ENCODE results near the gene GJD4. TPM values are rescaled to one million over a fixed set of nuclear protein-coding genes. Genes with fewer than 3 reads are reported as not detected.
A peak's percentile ranks its signal among the peaks of the same experiment; 100 is the strongest.

The GJD4 gene
- total and polyA plus RNA-seq, 8 donors, result 0.11 to 0.13 TPM; not detected in 6

DNA sequence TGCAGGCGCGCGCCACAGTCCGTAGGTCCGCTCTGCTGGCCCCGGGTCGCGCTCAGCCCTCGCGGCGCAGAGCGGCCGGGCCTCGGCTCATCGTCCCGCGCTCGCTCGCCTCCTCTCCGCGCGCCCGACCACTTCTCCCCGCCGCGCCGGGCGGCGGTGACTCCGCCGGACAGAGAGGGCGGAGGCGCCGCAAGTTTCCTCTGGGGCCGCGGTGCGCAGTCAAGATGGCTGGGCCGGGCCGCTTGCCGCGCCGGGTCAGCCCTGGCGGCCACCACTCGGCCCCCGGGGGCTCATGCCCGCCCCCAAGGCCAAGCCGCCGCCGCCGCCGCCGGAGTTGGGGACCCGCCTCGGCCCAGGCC lies 36.5 kb downstream of the GJD4 start:
- H3K27me3 ChIP-seq, result peaks cover 0 to 88% of the 10 kb centered on the region in 2 donors
- intact Hi-C loops (cut with DNase I), result no loop called here

DNA sequence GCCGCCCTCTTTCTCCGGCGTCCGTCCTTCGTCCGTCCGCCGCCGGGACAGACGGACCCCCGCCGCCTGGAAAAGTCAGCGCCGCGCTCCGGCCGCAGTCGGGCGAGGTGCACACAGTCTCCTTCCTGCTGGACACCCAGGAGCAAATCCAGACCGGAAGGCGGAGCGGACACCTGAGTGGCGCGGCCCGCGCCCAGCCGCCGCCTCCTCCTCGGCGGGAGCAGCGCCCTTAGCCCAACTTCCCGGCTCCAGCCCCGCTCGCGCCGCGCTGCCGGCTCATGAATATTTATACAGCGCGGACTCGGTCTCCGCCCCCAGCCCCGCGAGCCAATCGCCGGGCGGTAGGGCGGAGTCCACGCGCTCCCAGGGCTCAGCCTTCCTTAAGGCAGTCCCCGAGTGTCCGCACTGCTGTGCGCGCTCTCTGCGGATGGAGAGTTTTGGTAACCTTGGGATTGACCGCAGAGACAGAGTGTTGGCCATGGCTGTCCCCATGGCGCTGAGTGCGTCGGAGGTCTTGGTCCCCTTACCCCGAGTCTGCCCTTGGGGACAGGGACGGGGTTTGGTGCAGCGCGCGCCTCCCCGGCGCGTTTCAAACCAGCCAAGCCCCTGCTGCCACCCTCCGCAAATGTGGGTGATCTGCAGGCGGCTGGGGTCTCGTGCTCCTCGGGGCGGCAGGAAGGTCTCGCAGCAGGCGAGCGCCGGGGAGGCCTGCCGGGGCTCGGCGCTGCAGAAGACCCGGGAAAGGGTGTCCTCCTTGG lies 37.1 kb downstream of the GJD4 start, which contains the start of gene FZD8:
FZD8 (minus strand) TSS at position 262 of the 758 bp plus-strand sequence. CDS start 867 bp downstream, outside the sequence.
- Histone ChIP-seq H3K27me3 (peaks cover 0 to 82% of the 10 kb centered on the region in 2 donors), H3K27ac (peak within 1 kb of the TSS; percentile 86 to 90), H3K4me1 (peaks cover 0 to 45% of the 10 kb centered on the region in 2 donors), H3K4me3 (peak within 1 kb of the TSS; percentile 65 to 69), H3K36me3 (no peaks in the 10 kb centered on the region), H3K9me3 (no peaks in the 10 kb centered on the region)
- ATAC-seq (peak; percentile 89), DNase-seq (peak; percentile 85 to 93 (median 92))
- intact Hi-C loops (cut with DNase I), result no loop called here
- TF ChIP-seq, protein P1, sequence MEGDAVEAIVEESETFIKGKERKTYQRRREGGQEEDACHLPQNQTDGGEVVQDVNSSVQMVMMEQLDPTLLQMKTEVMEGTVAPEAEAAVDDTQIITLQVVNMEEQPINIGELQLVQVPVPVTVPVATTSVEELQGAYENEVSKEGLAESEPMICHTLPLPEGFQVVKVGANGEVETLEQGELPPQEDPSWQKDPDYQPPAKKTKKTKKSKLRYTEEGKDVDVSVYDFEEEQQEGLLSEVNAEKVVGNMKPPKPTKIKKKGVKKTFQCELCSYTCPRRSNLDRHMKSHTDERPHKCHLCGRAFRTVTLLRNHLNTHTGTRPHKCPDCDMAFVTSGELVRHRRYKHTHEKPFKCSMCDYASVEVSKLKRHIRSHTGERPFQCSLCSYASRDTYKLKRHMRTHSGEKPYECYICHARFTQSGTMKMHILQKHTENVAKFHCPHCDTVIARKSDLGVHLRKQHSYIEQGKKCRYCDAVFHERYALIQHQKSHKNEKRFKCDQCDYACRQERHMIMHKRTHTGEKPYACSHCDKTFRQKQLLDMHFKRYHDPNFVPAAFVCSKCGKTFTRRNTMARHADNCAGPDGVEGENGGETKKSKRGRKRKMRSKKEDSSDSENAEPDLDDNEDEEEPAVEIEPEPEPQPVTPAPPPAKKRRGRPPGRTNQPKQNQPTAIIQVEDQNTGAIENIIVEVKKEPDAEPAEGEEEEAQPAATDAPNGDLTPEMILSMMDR (IDR thresholded peaks at IDR 0.05), result peak in 1 of 2 donors; percentile 5

More for the DNA sequence above, 36.5 kb downstream of the GJD4 start:
- DNase-seq (no peak), ATAC-seq (peak; percentile 11)
- TF ChIP-seq, protein P1 (IDR thresholded peaks at IDR 0.05), result no peak
- H3K36me3 ChIP-seq, result no peaks in the 10 kb centered on the region
- H3K4me1 ChIP-seq, result peaks cover 0 to 47% of the 10 kb centered on the region in 2 donors
- no peaks in the 10 kb centered on the region for H3K9me3 ChIP-seq
- H3K4me3 ChIP-seq, result peak overlapping the region; percentile 65 to 69
- H3K27ac ChIP-seq, result peak overlapping the region; percentile 86 to 90

DNA sequence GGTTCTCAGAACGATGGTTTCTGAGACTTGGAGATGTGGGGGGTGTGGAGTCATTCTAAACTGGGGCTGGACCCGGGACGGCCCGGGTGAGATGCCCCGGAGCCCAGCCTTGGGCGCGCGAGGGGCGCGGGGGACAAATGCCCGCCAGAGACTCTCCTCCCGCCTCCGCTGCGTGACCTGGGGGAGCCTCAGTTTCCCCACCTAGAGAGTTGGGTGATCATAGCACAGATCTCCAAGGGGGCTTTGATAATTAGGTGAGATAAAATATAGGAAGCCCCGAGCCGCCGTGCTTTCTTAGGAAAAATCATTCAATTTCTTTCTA lies 37.6 kb downstream of the GJD4 start:
- ATAC-seq (peak; percentile 2), DNase-seq (no peak)
- peaks cover 0 to 77% of the 10 kb centered on the region in 2 donors for H3K27me3 ChIP-seq
- H3K27ac ChIP-seq, result peak overlapping the region in 1 of 2 donors; percentile 86
- peaks cover 0 to 40% of the 10 kb centered on the region in 2 donors for H3K4me1 ChIP-seq
- no peaks in the 10 kb centered on the region for H3K36me3 ChIP-seq
- TF ChIP-seq, protein P1 (IDR thresholded peaks at IDR 0.05), result no peak
- no peaks in the 10 kb centered on the region for H3K9me3 ChIP-seq
- H3K4me3 ChIP-seq, result peak overlapping the region; percentile 65 to 69
- intact Hi-C loops (cut with DNase I), result no loop called here

DNA sequence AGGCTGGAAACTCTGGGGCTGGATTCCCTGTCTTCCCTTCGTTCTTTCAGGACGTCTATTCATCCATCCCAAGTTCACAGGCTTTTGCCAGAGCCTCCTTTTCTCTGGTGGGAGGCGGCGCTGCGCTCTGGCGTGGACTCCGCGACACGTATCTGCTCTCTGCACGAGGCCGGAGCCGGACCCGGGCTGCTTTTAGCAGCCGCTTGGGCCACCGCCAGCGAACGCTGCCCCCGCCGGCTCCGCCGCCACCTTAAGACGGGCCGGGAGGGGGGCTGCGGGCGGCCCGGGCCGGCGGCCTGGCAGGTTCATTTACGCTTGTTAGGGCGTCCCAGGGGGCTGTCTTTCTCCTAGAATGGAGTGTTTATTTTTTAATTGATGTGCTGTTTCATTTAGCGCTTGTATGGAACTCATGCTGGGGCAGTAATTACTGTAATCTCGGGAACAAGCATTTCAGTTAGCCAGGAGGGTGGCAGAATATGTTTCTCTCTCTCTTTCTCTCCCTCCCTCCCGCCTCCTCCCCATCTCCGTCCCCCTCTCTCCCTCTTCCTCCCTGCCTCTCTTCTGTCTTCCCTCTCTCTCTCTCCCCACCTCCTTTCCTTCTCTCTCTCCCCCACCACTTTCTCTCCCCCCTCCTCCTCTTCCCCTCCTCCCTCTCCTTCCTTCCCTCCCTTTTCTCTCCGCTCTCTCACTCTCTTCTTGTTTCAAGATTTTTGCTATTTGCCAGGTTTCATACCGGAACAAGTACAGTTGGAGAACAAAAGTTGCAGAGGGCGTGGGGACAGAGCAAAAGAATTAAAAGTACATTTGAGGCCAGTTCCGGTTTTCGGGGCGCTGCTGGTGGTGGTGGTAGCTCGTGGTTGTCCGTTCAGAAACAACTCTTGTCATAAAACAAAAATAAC lies 38.3 kb downstream of the GJD4 start:
- intact Hi-C loops (cut with DNase I), result no loop called here
- peak in 3 of 4 donors; percentile 70 to 89 (median 72) for DNase-seq

More for the DNA sequence above, 38.3 kb downstream of the GJD4 start:
- no peaks in the 10 kb centered on the region for H3K9me3 ChIP-seq
- H3K4me3 ChIP-seq, result peak overlapping the region; percentile 65 to 69
- peak overlapping the region; percentile 58 to 65 for H3K27ac ChIP-seq
- ATAC-seq, result peak; percentile 52
- H3K4me1 ChIP-seq, result peaks cover 0 to 36% of the 10 kb centered on the region in 2 donors
- H3K27me3 ChIP-seq, result peaks cover 0 to 70% of the 10 kb centered on the region in 2 donors
- no peaks in the 10 kb centered on the region for H3K36me3 ChIP-seq
- TF ChIP-seq, protein P1 (IDR thresholded peaks at IDR 0.05), result no peak
